Measurements from ENCODE around the gene CATSPER4.
"Not testable (repeated sequence)": the region's sequence is repeated elsewhere in the genome, so short reads cannot be mapped to it uniquely, and the experiment has no call there.

The CATSPER4 gene

DNA sequence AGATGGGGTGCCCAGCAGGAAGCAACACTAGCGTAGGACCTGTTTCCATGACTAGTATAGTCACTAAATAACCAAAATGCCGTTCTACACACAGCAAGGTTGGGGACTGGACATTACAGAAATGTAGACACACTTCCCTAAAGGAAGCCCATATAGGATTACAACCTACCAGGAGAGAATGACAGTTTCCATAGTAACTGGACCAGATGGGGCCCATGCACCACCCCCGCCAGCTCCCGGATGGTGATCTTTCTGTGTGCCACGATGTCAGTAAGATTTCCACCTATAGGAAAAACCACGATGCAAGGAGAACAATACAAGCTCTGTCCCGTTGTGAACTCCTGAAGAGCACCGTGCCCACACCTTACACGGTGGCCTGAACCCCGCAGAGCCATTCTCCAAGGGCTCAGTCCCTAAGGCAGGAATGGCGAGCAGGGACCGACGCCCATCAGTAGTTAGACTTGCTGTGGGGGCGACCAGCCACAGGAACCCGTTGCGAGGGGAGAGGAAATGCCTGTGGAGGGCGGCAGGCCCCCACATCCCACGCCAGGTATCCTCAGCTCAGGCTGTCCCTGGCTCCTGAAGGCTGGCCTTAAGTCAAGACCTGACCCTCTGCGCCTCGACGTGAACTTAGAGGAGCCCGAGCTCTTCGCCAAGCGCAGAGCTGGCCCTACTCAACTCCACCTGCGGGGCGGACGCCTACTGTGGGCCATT, 30.0 kb downstream of the CATSPER4 start:
- H3K4me3 ChIP-seq (ENCODE audit: low read depth, low read length), result no peak overlapping the region
- TF ChIP-seq, protein P1, sequence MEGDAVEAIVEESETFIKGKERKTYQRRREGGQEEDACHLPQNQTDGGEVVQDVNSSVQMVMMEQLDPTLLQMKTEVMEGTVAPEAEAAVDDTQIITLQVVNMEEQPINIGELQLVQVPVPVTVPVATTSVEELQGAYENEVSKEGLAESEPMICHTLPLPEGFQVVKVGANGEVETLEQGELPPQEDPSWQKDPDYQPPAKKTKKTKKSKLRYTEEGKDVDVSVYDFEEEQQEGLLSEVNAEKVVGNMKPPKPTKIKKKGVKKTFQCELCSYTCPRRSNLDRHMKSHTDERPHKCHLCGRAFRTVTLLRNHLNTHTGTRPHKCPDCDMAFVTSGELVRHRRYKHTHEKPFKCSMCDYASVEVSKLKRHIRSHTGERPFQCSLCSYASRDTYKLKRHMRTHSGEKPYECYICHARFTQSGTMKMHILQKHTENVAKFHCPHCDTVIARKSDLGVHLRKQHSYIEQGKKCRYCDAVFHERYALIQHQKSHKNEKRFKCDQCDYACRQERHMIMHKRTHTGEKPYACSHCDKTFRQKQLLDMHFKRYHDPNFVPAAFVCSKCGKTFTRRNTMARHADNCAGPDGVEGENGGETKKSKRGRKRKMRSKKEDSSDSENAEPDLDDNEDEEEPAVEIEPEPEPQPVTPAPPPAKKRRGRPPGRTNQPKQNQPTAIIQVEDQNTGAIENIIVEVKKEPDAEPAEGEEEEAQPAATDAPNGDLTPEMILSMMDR (IDR thresholded peaks at IDR 0.05; ENCODE audit: low read depth, low read length), result no peak

DNA sequence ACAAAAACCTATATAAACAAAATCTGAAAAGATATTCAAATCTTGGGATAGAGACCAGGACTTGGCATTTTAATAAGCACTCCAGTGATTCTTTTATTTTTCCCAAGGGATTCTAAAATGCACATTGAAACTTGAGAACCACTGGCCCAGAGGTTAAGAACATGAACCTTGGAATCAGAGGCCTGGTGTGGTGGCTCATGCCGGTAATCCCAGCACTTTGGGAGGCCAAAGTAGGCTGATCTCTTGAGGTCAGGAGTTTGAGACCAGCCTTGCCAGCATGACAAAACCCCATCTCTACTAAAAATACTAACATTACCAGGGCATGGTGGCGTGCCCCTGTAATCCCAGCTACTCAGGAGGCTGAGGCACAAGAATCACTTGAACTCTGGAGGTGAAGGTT, 30.7 kb downstream of the CATSPER4 start:
- no peak overlapping the region for H3K4me3 ChIP-seq (ENCODE audit: low read depth, low read length)
- TF ChIP-seq, protein P1 (IDR thresholded peaks at IDR 0.05; ENCODE audit: low read depth, low read length), result no peak

DNA sequence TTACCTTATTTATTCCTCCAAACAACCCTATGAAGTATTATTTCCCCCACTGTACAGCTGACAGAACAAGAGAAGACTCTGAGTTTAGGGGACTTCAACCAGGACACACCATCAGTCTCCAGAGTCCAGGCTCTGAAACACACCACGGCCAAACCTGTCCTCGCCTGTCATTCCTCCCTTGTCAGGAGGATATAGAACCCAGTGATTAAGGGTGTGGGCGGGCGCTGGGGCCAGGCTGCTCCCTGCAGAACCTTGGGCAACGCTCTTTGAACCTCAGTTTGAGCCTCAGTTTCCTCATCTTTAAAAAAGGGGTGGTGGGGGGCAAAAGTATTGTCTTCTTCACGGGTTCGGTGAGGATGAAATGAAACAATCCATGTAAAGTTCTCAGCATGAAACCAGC, 34.2 kb downstream of the CATSPER4 start:
- H3K4me3 ChIP-seq (ENCODE audit: low read depth, low read length), result no peak overlapping the region
- TF ChIP-seq, protein P1 (IDR thresholded peaks at IDR 0.05; ENCODE audit: low read depth, low read length), result no peak

DNA sequence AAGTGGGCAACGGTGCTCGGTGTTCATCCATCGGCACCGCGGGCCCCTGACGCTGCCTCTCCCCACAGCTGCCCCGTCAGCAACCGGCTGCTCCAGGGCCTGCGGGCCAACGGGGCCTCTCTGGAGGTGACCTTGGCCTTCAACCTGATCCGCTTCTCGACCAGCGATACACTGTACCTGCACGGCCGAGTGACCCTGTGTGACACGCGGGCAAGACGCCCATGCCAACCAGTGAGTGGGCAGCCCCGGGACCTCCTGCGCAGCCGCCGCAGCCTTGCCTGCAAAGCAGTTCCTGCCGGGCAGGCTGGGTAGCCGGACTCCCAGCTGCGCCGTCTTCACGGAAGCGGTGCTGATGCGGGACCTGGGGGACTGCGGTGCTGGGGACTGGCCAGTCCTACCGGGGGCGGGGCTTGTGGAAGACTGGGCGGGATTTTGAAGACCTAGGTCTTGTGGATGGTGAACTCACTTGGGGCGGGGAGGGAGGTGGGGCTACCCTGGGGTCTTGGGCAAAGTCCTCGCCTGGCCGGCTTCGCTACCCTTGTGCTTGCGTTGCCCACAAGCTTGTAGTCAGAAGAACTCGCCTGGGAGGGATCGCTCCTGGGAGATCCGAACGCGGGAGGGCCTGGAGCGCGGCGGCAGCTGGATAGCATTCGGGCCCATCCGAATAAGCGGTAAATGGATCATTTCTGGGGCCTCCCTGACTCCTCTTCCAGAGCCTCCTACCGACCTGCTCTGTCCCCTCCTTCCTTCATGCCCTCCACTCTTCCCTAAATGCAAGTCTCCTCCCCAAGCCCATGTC, 34.8 kb downstream of the CATSPER4 start:
- TF ChIP-seq, protein P1 (IDR thresholded peaks at IDR 0.05; ENCODE audit: low read depth, low read length), result no peak
- no peak overlapping the region for H3K4me3 ChIP-seq (ENCODE audit: low read depth, low read length)

DNA sequence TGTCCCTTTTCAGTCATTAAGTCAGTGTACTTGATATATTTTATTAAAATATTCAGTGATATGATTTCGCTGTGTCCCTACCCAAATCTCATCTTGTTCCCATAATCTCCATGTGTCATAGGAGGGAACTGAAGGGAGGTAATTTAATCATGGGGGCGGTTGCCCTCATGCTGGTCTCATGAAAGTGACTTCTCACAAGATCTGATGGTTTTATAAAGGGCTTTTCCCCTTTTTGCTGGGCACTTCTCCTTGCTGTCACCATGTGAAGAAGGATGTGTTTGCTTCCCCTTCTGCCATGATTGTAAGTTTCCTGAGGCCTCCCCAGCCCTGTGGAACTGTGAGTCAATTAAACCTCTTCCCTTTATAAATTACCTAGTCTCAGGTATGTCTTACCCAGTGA, 40.3 kb downstream of the CATSPER4 start:
- H3K4me3 ChIP-seq (ENCODE audit: low read depth, low read length), result not testable (repeated sequence)

DNA sequence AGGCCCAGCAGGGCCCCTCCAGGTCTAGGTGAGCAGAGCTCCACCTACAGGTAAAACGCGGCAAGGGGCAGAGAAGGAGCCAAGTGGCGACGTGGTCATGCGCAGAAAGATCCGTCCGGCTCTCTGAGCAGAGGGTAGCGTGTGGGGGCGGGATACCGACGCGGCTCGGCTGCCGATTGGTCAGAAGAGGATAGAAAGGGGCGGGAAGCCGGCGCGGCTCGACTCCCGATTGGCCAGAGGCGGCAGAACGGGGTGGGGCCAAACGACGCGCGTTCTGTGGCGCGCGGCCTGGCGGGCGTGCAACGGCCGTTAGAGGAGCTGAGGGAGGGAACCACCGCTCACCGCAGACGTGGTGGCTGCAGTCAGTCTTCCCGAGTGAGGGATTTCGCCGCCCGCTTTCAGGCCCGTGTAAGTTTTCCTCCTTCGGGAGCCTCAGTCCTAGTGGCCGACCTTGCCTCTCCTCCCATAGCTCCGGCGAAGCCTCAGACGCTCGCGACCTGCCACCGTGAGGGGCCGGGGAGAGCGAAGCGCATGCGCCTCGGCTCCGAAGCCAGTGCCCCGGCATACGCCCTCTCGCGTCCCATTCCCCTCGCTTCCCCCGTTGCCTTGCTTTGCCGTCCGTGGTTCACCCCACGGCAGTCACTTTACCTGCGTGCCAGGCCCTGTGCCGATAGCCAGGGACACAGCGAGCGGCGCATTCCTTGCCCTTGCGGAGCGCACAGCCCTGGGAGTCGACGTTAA, 43.7 kb downstream of the CATSPER4 start, which contains the start of gene CEP85:
Gene CEP85 (plus strand): TSS at position 298 of the 741 bp plus-strand sequence. CDS start 5,584 bp downstream, outside the sequence.
- peak within 1 kb of the TSS; percentile 86 for H3K4me3 ChIP-seq (ENCODE audit: low read depth, low read length)
- TF ChIP-seq, protein P1 (IDR thresholded peaks at IDR 0.05; ENCODE audit: low read depth, low read length), result peak; percentile 67

DNA sequence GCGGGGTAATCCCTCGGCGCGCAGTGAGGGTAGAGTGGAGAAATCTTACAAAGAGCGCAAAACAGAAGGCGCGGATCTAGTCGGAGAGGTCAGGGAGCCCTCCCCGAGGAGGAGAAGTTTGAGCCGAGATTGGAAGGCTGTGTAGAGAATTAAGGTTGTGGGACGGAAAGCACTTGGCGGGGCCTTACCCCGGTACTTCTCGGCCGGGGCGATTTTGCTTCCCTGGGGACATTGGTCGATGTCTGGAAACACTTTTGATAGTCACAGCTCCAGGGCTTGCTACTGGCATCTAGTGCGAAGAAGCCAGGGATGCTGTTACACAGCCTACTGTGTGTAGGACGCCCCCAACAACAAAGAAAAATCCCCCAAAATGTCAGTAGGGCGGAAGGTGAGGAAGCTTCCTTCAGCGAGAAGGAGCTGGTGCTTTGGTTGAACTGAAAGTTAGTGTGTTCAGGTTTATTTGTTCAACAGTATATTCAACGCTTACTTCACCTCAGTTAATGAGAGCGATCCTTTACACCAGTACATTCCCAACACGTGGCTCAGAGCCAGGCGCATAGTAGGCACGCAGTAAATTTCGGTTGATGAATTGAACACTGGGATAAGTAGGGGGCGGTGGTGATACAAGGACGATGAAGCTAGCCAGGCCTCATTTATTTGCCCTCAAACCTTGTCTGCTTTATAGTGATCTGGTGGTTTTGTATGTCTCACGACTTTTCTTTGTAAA, 44.4 kb downstream of the CATSPER4 start:
- TF ChIP-seq, protein P1 (IDR thresholded peaks at IDR 0.05; ENCODE audit: low read depth, low read length), result no peak
- H3K4me3 ChIP-seq (ENCODE audit: low read depth, low read length), result peak overlapping the region; percentile 86

Data from WI38 (cell line).